GM18907 (cell line): ENCODE data around the gene IL16.
"Not testable (repeated sequence)": the region's sequence is repeated elsewhere in the genome, so short reads cannot be mapped to it uniquely, and the experiment has no call there.

Source experiments
- ATAC-seq: cut with Tn5 transposase; IDR thresholded peaks from one replicate; pipeline ENCODE4 v1.9.1; 2021; ENCODE audit warnings: mild to moderate bottlenecking, moderate library complexity; ENCODE audit not compliant: unreplicated experiment

IL16 gene

GRCh38 chr15:81199031-81199779, 2.5 kb downstream of the IL16 start:
- no peak for ATAC-seq

GRCh38 chr15:81206018-81206417, 9.3 kb downstream of the IL16 start:
- ATAC-seq, result no peak

GRCh38 chr15:81207987-81208386, 11.3 kb downstream of the IL16 start:
- ATAC-seq, result not testable (repeated sequence)

- ATAC-seq, result no peak
Measured at GRCh38 chr15:81209635-81210034, 13.0 kb downstream of the IL16 start.

- no peak for ATAC-seq
Measured at GRCh38 chr15:81211376-81211775, 14.7 kb downstream of the IL16 start.

GRCh38 chr15:81213982-81214381, 17.3 kb downstream of the IL16 start:
- no peak for ATAC-seq

GRCh38 chr15:81215531-81215930, 18.9 kb downstream of the IL16 start:
- no peak for ATAC-seq

- no peak for ATAC-seq
Measured at GRCh38 chr15:81215983-81216382, 19.3 kb downstream of the IL16 start.

- ATAC-seq, result no peak
Measured at GRCh38 chr15:81216422-81216821, 19.7 kb downstream of the IL16 start.

- ATAC-seq, result no peak
Measured at GRCh38 chr15:81221449-81221848, 24.8 kb downstream of the IL16 start.

GRCh38 chr15:81222007-81222406, 25.3 kb downstream of the IL16 start:
- ATAC-seq, result no peak

GRCh38 chr15:81223346-81223971, 26.8 kb downstream of the IL16 start:
- ATAC-seq, result no peak

GRCh38 chr15:81224232-81224631, 27.6 kb downstream of the IL16 start:
- no peak for ATAC-seq

GRCh38 chr15:81225161-81225671, 28.5 kb downstream of the IL16 start:
- no peak for ATAC-seq

- no peak for ATAC-seq
Measured at GRCh38 chr15:81227716-81228115, 31.0 kb downstream of the IL16 start.

GRCh38 chr15:81229586-81229985, 32.9 kb downstream of the IL16 start:
- ATAC-seq, result no peak

GRCh38 chr15:81235276-81236123, 38.8 kb downstream of the IL16 start:
- no peak for ATAC-seq

GRCh38 chr15:81239190-81239589, 42.5 kb downstream of the IL16 start:
- no peak for ATAC-seq

- ATAC-seq, result no peak
Measured at GRCh38 chr15:81242778-81243177, 46.1 kb downstream of the IL16 start.

GRCh38 chr15:81244306-81244705, 47.6 kb downstream of the IL16 start:
- ATAC-seq, result no peak

GRCh38 chr15:81253846-81254245, 57.2 kb downstream of the IL16 start:
- ATAC-seq, result no peak
